DMS114 treated with DMSO at 0.1 percent for 48 hours (cell line): Measurements from ENCODE around the gene SYT7.

Source experiments
- DNase-seq: peaks from one replicate; lab custom pipeline; 2025; ENCODE audit not compliant: unreplicated experiment; lab: John Stamatoyannopoulos, UW

SYT7 gene

DNA sequence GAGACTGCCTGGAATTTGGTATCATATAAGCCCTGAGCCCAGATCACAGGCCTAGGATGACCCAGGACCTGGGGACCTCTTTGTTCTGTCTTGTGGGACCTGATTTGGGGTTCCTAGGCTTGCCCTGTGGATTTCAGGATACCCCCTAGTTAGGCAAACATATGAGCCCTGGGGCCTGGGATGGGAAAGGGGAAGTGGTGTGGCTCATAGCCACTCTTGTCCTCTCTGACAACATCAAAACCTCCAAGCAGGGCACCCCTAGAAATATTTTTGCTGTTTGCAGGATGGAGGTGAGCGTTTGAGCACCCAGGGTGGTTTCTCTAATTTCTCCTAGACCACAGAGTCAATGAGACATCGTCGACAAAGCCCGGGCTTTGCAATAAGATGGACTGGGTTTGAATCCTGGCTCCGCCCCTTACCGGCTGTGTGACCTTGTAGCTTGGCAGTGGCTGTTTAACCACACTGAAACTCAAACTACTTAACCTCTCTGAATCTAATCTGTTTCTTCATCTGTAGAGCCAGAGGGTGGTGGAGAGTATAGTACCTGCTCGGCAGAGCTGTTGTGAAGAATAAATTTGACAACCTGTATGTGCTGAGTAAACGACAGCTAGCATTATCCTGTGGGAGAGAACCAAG is 77.6 kb downstream of the SYT7 start:
- DNase-seq, result no peak

- no peak for DNase-seq
These were observed 78.4 kb downstream of the SYT7 start for GRCh38 chr11:61502522-61502921.

GRCh38 chr11:61499816-61500491 is 80.9 kb downstream of the SYT7 start:
- DNase-seq, result no peak

DNA sequence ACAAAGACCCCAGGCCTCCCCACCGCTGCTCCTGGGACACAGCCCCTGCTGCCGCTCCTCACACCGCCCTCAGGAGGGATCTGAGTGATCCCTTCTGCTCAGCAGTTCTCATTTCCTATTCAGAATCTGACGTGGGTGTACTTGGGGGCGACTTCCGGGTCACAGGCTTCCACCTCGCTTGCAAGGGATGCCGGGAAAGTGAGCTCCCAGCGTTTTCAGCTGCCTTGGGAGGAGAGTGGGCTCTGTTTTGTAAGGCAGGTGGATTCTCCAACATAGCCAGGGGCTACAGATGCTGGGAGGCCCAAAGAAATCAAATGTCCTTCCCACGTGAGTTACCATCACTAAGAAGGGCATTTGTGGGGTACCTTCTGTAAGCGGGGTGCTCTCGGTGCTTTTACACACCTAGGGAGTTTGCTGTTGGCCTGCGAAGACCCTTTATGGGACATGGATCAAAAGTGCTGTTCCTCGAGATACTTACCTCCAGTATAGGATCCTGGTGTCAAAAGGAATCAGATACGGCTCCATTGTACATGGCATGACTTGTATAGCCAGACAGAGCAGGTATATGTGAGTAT is 82.0 kb downstream of the SYT7 start:
- no peak for DNase-seq

GRCh38 chr11:61497876-61498275 is 83.0 kb downstream of the SYT7 start:
- no peak for DNase-seq

DNA sequence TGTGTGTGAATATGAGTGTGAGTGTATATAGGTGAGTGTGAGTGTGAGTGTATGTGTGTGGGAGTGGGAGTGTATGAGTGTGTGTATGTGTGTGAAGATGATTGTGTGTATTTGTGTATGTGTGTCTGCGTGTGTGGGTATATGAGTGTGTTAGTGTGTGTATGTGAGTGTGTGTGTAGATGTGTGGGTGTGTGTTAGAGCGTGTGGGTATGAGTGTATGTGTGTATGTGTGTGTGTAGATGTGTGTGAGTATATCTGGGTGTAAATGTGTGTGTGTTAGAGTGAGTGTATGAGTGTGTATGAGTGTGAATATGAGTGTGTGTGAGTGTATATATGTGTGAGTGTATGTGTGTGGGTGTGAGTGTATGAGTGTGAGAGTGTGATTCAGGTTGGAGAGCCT is 83.4 kb downstream of the SYT7 start:
- DNase-seq, result no peak

GRCh38 chr11:61496602-61497400 is 84.1 kb downstream of the SYT7 start:
- DNase-seq, result no peak

GRCh38 chr11:61495801-61496601 is 84.9 kb downstream of the SYT7 start:
- DNase-seq, result no peak

- DNase-seq, result no peak
These were observed 86.4 kb downstream of the SYT7 start for GRCh38 chr11:61494381-61494961.

- DNase-seq, result no peak
These were observed 89.0 kb downstream of the SYT7 start for GRCh38 chr11:61491736-61492395.

DNA sequence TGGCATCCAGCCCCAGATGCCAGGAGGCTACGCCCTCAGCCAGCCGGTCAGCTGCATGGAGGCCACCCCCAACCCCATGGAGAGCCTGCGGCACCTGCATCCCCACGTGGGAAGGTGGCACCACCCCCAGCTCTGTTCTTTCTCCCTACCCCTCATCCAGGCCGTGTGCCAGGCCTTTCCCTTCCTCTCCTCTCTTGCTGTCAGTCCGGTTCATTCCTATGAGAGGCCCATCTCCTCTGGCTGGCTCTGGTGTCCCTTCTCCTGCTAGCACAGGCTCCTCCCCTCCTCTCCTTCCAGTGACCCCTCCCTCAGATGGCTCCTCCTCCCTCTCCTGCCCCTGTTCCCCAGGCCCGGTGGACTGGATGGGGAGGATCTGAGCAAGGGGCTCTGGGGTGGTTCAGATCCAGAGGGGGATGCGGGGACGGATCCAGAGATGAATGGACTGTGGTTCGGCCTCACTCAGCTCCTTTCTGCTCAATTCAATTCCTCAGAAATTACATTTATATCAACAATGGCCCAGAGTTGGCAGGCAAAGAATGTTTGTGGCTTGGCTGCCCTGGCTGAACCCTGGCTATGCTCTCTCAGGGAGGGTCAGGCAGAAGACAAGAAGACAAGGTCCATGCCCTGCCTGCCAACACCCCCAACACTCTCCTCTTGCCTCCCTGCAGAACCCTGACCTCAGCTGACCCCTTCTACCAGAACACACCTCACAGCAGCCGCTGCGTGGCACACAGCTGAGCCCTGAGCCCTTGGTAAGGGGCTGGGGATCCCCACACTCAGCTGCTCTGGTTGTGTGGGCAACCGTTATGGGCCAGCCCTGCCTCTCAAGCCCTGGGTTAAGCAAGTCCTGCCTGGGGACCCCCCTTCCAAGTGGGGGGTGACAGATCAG is 90.8 kb downstream of the SYT7 start:
- DNase-seq, result no peak

DNA sequence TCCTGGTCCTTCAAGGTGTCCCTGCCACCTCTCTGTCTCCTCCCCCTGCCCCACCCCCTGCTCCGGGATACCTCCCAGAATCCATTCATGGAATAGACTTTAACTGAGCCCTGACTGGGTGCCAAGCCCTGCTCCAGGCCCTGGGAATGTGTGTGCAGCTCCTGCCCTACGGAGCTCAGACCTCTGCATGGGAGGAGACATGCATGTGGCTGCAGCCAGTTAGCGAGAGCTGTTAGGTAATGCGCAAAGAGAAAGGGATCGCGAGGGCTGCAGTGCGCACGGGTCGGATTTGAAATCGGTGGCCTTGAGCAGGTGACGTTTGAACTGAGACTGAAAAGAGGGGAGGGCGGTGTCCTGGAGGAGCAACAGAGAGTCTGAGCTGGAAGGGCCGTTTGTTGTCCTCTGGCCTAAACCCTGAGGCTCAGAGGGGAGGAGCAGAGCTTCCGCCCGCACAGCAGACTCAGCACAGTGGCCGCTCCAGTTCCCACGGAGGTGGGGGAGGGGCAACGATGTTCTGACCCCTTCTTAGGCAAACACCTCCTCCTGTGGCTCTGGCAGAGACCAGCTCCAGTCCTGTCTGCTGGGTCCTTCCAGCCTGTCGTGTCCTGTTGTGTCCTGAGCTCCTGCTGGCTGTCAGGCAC is 92.1 kb downstream of the SYT7 start:
- no peak for DNase-seq

DNA sequence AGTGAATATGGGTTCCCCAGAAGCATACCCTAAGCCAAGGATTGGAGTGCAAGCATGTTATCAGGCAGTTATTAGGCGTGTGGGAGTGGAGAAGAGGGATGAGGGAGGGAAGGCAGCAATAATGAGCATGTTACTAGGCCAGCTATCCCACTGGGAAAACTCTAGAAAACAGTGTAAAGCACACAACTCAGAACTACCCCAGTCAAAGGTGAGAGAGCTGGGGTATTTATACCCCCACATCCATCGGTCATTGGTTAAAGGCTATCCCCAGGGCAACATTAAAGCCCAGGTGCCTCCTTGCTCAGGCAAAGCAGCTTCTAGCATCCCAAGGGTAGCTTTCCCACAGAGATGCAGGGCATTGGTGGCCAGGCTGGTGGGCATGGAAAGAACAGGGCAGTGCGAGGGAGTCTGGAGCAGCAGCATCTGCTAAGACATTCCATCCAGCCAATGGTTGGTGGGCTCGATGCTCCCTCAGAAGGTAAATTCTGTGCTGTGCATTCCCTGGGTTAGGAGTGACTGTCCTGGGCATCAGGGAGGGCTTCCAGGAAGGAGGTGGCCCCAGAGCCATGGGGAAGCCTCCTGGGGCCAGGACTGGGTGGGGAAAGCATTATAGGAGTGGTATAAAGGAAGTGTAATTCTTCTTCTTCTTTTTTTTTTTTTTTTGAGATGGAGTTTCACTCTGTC is 93.4 kb downstream of the SYT7 start:
- DNase-seq, result no peak

- DNase-seq, result no peak
These were observed 94.1 kb downstream of the SYT7 start for GRCh38 chr11:61486779-61487178.

- no peak for DNase-seq
These were observed 94.8 kb downstream of the SYT7 start for GRCh38 chr11:61486011-61486620.

- no peak for DNase-seq
These were observed 95.8 kb downstream of the SYT7 start for GRCh38 chr11:61485080-61485479.

GRCh38 chr11:61484541-61484940 is 96.3 kb downstream of the SYT7 start:
- no peak for DNase-seq

GRCh38 chr11:61482513-61482912 is 98.4 kb downstream of the SYT7 start:
- no peak for DNase-seq
